Subcutaneous abdominal adipose tissue (tissue), 5 donors: ENCODE data around the gene STXBP5L.
"Not testable (repeated sequence)": the region's sequence is repeated elsewhere in the genome, so short reads cannot be mapped to it uniquely, and the experiment has no call there.

Source experiments
- H3K27ac ChIP-seq: one replicate; pipeline ENCODE4 v1.7.0; 2013; ENCODE audit warnings: low read depth, mild to moderate bottlenecking, inconsistent platforms, low read length, moderate library complexity
- H3K27me3 ChIP-seq, 5 donors: one replicate each; pipeline ENCODE4 v1.7.0; 2013; ENCODE audit warnings: low read length in 5 of 5, inconsistent platforms in 1 of 5; ENCODE audit not compliant: control insufficient read depth in 5 of 5, insufficient read depth in 4 of 5
- H3K36me3 ChIP-seq, 5 donors: one replicate each; pipeline ENCODE4 v1.7.0; 2013; ENCODE audit warnings: low read length in 5 of 5; ENCODE audit not compliant: control insufficient read depth in 5 of 5, insufficient read depth in 5 of 5
- H3K4me1 ChIP-seq, 5 donors: one replicate each; pipeline ENCODE4 v1.7.0; 2013; ENCODE audit warnings: low read length in 5 of 5, mild to moderate bottlenecking in 3 of 5, moderate library complexity in 1 of 5; ENCODE audit not compliant: control insufficient read depth in 5 of 5, insufficient read depth in 5 of 5
- H3K4me3 ChIP-seq, 5 donors: one replicate each; pipeline ENCODE4 v1.7.0; 2013; ENCODE audit warnings: low read length in 5 of 5, low read depth in 1 of 5
- H3K9ac ChIP-seq, 5 donors: one replicate each; pipeline ENCODE4 v1.7.0; 2013; ENCODE audit warnings: low read length in 5 of 5, mild to moderate bottlenecking in 4 of 5, moderate library complexity in 3 of 5
- H3K9me3 ChIP-seq, 5 donors: one replicate each; pipeline ENCODE4 v1.7.0; 2013; ENCODE audit warnings: low read length in 5 of 5; ENCODE audit not compliant: control insufficient read depth in 5 of 5
- donor health status: healthy.
- donor health status: healthy.
- donor health status: healthy.
- donor health status: healthy.
- donor health status: healthy.

The STXBP5L gene

DNA sequence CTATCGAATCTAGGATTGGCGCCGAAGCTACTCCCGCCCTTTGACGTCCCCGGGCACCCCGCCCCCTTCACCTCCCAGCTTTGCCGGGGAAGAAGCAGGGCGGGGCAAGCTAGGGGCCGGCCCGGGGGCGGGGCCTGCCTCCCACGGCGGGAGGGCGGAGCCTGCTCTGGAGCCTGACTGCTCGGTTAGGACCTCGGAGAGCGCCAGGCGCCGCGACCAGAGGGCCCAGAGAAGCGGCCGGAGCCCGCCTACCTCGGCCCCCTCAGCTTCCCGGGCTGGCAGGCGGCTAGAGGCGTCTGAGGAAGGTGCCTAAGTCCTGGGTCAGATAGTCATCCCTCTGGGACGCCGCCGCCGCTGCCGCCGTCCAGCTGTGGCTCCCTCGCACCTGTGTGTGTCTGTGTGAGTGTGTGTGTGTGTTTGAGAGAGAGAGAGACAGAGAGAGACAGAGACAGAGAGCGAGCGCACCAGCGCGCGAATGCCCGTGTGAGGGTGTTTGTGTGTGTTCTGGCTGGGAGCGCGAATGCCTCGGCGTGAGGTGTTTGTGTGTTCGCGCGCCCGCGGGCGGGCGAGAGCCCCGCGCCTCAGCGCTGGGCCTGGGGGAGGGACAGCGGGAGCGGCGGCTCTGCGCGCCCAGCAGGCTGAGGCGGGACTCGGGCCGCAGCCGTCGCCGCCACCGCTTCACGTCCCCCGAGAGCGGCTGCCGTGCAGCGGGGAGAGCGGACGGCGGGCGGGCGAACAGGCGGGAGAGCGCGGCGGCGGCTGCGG, at the start of gene STXBP5L:
Gene STXBP5L (plus strand): TSS at position 176 of the 765 bp plus-strand sequence. CDS start 1,374 bp downstream, outside the sequence.
- no peak within 1 kb of the TSS for H3K27ac ChIP-seq
- peaks cover 11 to 24% (median 21%) of the 10 kb centered on the region in 5 donors for H3K27me3 ChIP-seq
- peak within 1 kb of the TSS in 4 of 5 donors; percentile 53 to 76 (median 62) for H3K4me3 ChIP-seq

DNA sequence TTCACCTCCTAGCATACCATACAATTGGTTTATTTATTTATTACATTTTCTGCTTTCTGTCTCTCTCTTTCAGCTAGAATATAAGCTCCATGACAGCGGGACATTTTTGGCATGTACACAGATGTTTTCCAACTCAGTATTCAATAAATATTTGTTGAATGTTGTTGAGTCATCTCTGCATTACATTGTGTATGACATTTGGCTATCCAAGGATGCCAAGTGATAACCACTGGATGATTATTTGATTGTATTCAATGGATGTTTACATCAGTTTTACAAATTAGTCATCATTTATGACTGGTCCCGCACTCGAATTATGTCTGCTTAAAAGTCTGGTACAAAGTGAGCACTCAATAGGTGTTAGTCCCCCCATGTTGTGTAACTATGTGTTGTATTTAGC, 49.5 kb upstream of the STXBP5L start:
- Histone ChIP-seq H3K27me3 (no peaks in the 10 kb centered on the region), H3K9ac (no peak overlapping the region), H3K9me3 (no peaks in the 10 kb centered on the region), H3K4me3 (no peak overlapping the region), H3K36me3 (no peaks in the 10 kb centered on the region), H3K27ac (no peak overlapping the region), H3K4me1 (no peaks in the 10 kb centered on the region)

More for the DNA sequence above, at the start of gene STXBP5L:
- H3K9ac ChIP-seq, result no peak within 1 kb of the TSS
- no peaks in the 10 kb centered on the region for H3K9me3 ChIP-seq
- H3K4me1 ChIP-seq, result peaks cover 0 to 21% (median 18%) of the 10 kb centered on the region in 5 donors
- H3K36me3 ChIP-seq, result no peaks in the 10 kb centered on the region

GRCh38 chr3:120864541-120864940, 43.5 kb upstream of the STXBP5L start:
- H3K27ac ChIP-seq, result no peak overlapping the region
- no peaks in the 10 kb centered on the region for H3K27me3 ChIP-seq
- H3K9me3 ChIP-seq, result peaks cover 0 to 2% (median 0%) of the 10 kb centered on the region in 5 donors
- no peaks in the 10 kb centered on the region for H3K36me3 ChIP-seq
- H3K4me1 ChIP-seq, result no peaks in the 10 kb centered on the region
- no peak overlapping the region for H3K9ac ChIP-seq
- H3K4me3 ChIP-seq, result no peak overlapping the region

DNA sequence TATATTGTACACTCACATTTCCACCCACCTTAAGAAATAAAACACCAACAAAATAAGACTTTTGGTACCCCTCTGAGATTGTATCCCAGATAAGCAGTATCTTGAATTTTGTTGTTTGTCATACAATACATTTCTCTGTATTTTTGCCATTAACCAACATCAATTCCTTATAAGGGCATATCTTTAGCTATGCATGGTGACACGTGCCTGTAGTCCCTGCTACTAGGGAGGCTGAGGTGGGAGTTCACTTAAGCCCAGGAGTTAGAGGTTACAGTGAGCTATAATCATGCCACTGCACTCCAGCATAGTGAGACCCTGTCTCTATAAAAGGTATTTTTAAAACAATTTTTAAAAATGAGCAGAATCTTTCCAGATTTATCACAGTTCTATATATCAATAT, 32.5 kb upstream of the STXBP5L start:
- H3K4me1 ChIP-seq, result no peaks in the 10 kb centered on the region
- no peak overlapping the region for H3K9ac ChIP-seq
- no peaks in the 10 kb centered on the region for H3K27me3 ChIP-seq
- H3K9me3 ChIP-seq, result no peaks in the 10 kb centered on the region
- no peaks in the 10 kb centered on the region for H3K36me3 ChIP-seq
- no peak overlapping the region for H3K27ac ChIP-seq
- H3K4me3 ChIP-seq, result no peak overlapping the region

DNA sequence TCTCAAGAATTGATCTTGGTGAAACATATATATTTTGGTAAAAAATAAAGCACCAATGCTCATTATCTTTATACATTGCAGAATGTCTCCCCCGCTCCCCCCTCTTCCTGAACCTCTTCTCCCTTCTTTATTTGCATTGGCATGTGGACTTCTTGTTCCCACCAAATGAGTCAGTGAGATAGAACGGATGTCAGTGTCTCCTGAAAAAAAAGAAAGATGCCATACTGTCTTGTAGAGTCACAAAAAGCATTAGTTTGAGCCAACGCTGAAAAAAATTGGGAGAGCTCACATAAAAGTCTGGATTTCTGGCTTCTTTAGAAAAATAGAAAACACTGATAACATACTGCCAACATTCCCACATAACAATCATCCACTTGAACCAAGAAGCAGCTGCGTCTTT, 32.0 kb upstream of the STXBP5L start:
- H3K4me3 ChIP-seq, result no peak overlapping the region
- no peak overlapping the region for H3K27ac ChIP-seq
- no peaks in the 10 kb centered on the region for H3K9me3 ChIP-seq
- H3K4me1 ChIP-seq, result no peaks in the 10 kb centered on the region
- H3K36me3 ChIP-seq, result no peaks in the 10 kb centered on the region
- no peaks in the 10 kb centered on the region for H3K27me3 ChIP-seq
- no peak overlapping the region for H3K9ac ChIP-seq

GRCh38 chr3:120879411-120879810, 28.6 kb upstream of the STXBP5L start:
- H3K36me3 ChIP-seq, result no peaks in the 10 kb centered on the region
- no peaks in the 10 kb centered on the region for H3K27me3 ChIP-seq
- H3K4me3 ChIP-seq, result no peak overlapping the region
- no peak overlapping the region for H3K27ac ChIP-seq
- H3K9ac ChIP-seq, result no peak overlapping the region
- H3K4me1 ChIP-seq, result no peaks in the 10 kb centered on the region
- H3K9me3 ChIP-seq, result no peaks in the 10 kb centered on the region

GRCh38 chr3:120892921-120893320, 15.1 kb upstream of the STXBP5L start:
- no peaks in the 10 kb centered on the region for H3K36me3 ChIP-seq
- no peaks in the 10 kb centered on the region for H3K27me3 ChIP-seq
- H3K27ac ChIP-seq, result no peak overlapping the region
- H3K4me3 ChIP-seq, result no peak overlapping the region
- no peaks in the 10 kb centered on the region for H3K9me3 ChIP-seq
- no peaks in the 10 kb centered on the region for H3K4me1 ChIP-seq
- no peak overlapping the region for H3K9ac ChIP-seq

DNA sequence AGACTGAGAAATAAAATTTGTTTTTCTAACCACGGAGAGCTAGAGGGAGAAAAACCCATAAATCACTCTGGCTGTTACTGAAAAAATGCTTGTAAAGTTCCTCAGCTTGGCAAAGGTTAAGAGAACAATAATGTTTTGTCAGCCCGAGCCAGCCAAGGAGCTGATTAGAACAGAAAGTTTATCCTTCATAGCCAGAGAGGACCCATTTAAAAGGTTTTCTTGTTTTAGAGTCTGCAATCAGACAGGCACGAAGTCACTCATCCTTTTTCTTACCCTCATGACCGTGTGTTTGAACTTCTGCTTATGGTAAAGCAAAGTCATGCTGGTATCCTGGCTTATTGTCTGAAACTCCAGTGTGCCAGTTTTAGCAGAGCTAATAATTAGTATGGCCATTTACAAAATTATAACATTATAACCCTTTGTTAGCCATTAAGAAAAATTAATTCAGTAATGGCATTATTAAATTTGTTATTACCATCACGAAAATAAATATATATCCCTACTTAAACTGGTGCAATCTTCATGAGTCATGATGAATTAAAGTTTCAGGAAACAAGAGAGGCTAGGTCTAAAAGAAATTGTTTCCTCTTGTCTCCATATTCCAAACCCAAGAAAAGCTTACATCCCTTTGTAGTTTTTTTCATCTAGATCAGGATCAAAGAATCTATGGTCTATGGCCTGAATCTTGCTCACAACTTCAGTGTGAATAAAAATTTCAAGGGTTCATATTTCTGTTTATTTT, 13.5 kb upstream of the STXBP5L start:
- Histone ChIP-seq H3K9me3 (no peaks in the 10 kb centered on the region), H3K27ac (no peak overlapping the region), H3K4me1 (no peaks in the 10 kb centered on the region), H3K27me3 (no peaks in the 10 kb centered on the region), H3K36me3 (no peaks in the 10 kb centered on the region), H3K4me3 (no peak overlapping the region), H3K9ac (no peak overlapping the region)

GRCh38 chr3:120901716-120902115, 6.3 kb upstream of the STXBP5L start:
- H3K9me3 ChIP-seq, H3K27ac ChIP-seq, H3K27me3 ChIP-seq, H3K4me1 ChIP-seq, H3K4me3 ChIP-seq, H3K9ac ChIP-seq, H3K36me3 ChIP-seq: not testable (repeated sequence)

GRCh38 chr3:120903221-120903620, 4.8 kb upstream of the STXBP5L start:
- Histone ChIP-seq H3K4me1 (peaks cover 0 to 8% (median 7%) of the 10 kb centered on the region in 5 donors), H3K4me3 (no peak overlapping the region), H3K27ac (no peak overlapping the region), H3K27me3 (peaks cover 0 to 7% (median 2%) of the 10 kb centered on the region in 5 donors), H3K9me3 (no peaks in the 10 kb centered on the region), H3K36me3 (no peaks in the 10 kb centered on the region), H3K9ac (no peak overlapping the region)
